A673 (cell line): ENCODE data around the gene NDUFB11.

Source experiments
- EZH2 ChIP-seq: fragments of 200-600 bp; sonication (generic); IDR thresholded peaks from 2 replicates; pipeline ENCODE4 v1.6.1; 2017; ENCODE audit warnings: borderline replicate concordance, low read depth, mild to moderate bottlenecking, mixed read lengths, antibody characterized with exemption, low read length; ENCODE audit not compliant: poor library complexity, severe bottlenecking
- TF ChIP-seq, protein P1 (sequence below): fragments of 300-800, 200-600 bp; sonication (generic); conservative IDR thresholded peaks from 2 replicates; pipeline ENCODE4 v1.5.1; 2017; ENCODE audit warnings: low read depth, mild to moderate bottlenecking, antibody characterized with exemption, low read length, moderate library complexity, mixed read lengths

- TF ChIP-seq, protein P1, sequence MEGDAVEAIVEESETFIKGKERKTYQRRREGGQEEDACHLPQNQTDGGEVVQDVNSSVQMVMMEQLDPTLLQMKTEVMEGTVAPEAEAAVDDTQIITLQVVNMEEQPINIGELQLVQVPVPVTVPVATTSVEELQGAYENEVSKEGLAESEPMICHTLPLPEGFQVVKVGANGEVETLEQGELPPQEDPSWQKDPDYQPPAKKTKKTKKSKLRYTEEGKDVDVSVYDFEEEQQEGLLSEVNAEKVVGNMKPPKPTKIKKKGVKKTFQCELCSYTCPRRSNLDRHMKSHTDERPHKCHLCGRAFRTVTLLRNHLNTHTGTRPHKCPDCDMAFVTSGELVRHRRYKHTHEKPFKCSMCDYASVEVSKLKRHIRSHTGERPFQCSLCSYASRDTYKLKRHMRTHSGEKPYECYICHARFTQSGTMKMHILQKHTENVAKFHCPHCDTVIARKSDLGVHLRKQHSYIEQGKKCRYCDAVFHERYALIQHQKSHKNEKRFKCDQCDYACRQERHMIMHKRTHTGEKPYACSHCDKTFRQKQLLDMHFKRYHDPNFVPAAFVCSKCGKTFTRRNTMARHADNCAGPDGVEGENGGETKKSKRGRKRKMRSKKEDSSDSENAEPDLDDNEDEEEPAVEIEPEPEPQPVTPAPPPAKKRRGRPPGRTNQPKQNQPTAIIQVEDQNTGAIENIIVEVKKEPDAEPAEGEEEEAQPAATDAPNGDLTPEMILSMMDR = no peak
- TF ChIP-seq EZH2 = no peak
Observed at GRCh38 chrX:47182106-47182700, 37.7 kb upstream of the NDUFB11 start.
